ENCODE data around the gene LRRC53. TPM values are rescaled to one million over a fixed set of nuclear protein-coding genes. Genes with fewer than 3 reads are reported as not detected.

Gene LRRC53
- total RNA-seq, 1 donor from 2014 or later = not detected

GRCh38 chr1:74522148-74522547 lies 9.7 kb upstream of the LRRC53 start:
- Mint-ChIP-seq H3K4me1 (no peaks in the 10 kb centered on the region), H3K27me3 (no peaks in the 10 kb centered on the region), H3K36me3 (ENCODE audit: low read depth) (no peaks in the 10 kb centered on the region), H3K27ac (no peak overlapping the region), H3K4me3 (no peak overlapping the region), H3K9me3 (no peaks in the 10 kb centered on the region)
- intact Hi-C loops (cut with micrococcal nuclease) = no loop called here
- CTCF ChIA-PET = no interaction called here
- TF ChIP-seq CTCF (IDR thresholded peaks at IDR 0.05) = no peak
- DNase-seq = no peak
- ATAC-seq (ENCODE audit: low read depth) = no peak
- POLR2A ChIA-PET = no interaction called here

- Mint-ChIP-seq H3K4me1 (no peaks in the 10 kb centered on the region), H3K36me3 (ENCODE audit: low read depth) (no peaks in the 10 kb centered on the region), H3K27ac (no peak overlapping the region), H3K4me3 (no peak overlapping the region), H3K27me3 (no peaks in the 10 kb centered on the region), H3K9me3 (no peaks in the 10 kb centered on the region)
- no peak for TF ChIP-seq CTCF (IDR thresholded peaks at IDR 0.05)
- intact Hi-C loops (cut with micrococcal nuclease) = no loop called here
- CTCF ChIA-PET = interaction anchor here (0.9 kb wide), 1 partner anchor 172 kb away, joined by 3 read pairs; no protein-coding TSS in a partner anchor
- POLR2A ChIA-PET = no interaction called here
- no peak for DNase-seq
- ATAC-seq (ENCODE audit: low read depth) = no peak
Observed at GRCh38 chr1:74517599-74518051, 5.2 kb upstream of the LRRC53 start.

GRCh38 chr1:74513411-74514300 lies 1.2 kb upstream of the LRRC53 start:
- CTCF ChIA-PET = interaction anchor here (2.0 kb wide), 1 partner anchor 10 kb away, joined by 5 read pairs; no protein-coding TSS in a partner anchor
- ATAC-seq (ENCODE audit: low read depth) (no peak), DNase-seq (no peak)
- POLR2A ChIA-PET = no interaction called here
- Mint-ChIP-seq H3K27ac (no peak overlapping the region), H3K27me3 (peaks cover 3% of the 10 kb centered on the region), H3K4me3 (no peak overlapping the region), H3K9me3 (no peaks in the 10 kb centered on the region), H3K36me3 (ENCODE audit: low read depth) (no peaks in the 10 kb centered on the region), H3K4me1 (no peaks in the 10 kb centered on the region)
- TF ChIP-seq CTCF (IDR thresholded peaks at IDR 0.05) = no peak
- intact Hi-C loops (cut with micrococcal nuclease) = no loop called here

- no peak for TF ChIP-seq CTCF (IDR thresholded peaks at IDR 0.05)
- DNase-seq (no peak), ATAC-seq (ENCODE audit: low read depth) (no peak)
- H3K27ac Mint-ChIP-seq = no peak overlapping the region
- H3K4me1 Mint-ChIP-seq = no peaks in the 10 kb centered on the region
- ChIA-PET POLR2A (no interaction called here), CTCF (no interaction called here)
- H3K9me3 Mint-ChIP-seq = no peaks in the 10 kb centered on the region
- intact Hi-C loops (cut with micrococcal nuclease) = no loop called here
- H3K36me3 Mint-ChIP-seq (ENCODE audit: low read depth) = no peaks in the 10 kb centered on the region
- H3K27me3 Mint-ChIP-seq = peaks cover 3% of the 10 kb centered on the region
- H3K4me3 Mint-ChIP-seq = no peak overlapping the region
Observed at GRCh38 chr1:74508449-74508848, 4.0 kb downstream of the LRRC53 start.

- intact Hi-C loops (cut with micrococcal nuclease) = no loop called here
- no peaks in the 10 kb centered on the region for H3K9me3 Mint-ChIP-seq
- ChIA-PET POLR2A (no interaction called here), CTCF (no interaction called here)
- H3K27ac Mint-ChIP-seq = no peak overlapping the region
- no peaks in the 10 kb centered on the region for H3K4me1 Mint-ChIP-seq
- no peak overlapping the region for H3K4me3 Mint-ChIP-seq
- no peaks in the 10 kb centered on the region for H3K27me3 Mint-ChIP-seq
- ATAC-seq (ENCODE audit: low read depth) (no peak), DNase-seq (no peak)
- H3K36me3 Mint-ChIP-seq (ENCODE audit: low read depth) = no peaks in the 10 kb centered on the region
- no peak for TF ChIP-seq CTCF (IDR thresholded peaks at IDR 0.05)
Observed at GRCh38 chr1:74505928-74506710, 6.3 kb downstream of the LRRC53 start.

Measured in activated B cell treated with CpG ODN at 0.5 μM for 24 hours (primary cell).